Thoracic aorta (tissue), 2 donors: ENCODE measurements around the gene ABCA6. TPM values are rescaled to one million over a fixed set of nuclear protein-coding genes. Genes with fewer than 3 reads are reported as not detected.
"Not testable (repeated sequence)": the region's sequence is repeated elsewhere in the genome, so short reads cannot be mapped to it uniquely, and the experiment has no call there.

Experiments
- ATAC-seq: fragments of 150-250 bp; one replicate; pipeline ENCODE4 v1.8.0; 2017; ENCODE audit warnings: low read depth; ENCODE audit not compliant: insufficient number of reproducible peaks, low FRiP score
- DNase-seq: peaks from one replicate; pipeline ENCODE4 v3.0.0-alpha.2; 2020; ENCODE audit warnings: low spot score
- H3K27ac ChIP-seq, 2 donors: fragments of 200-600 bp; sonication (generic); 1 replicate in 1 of 2; 2 replicates in 1 of 2; pipeline ENCODE4 v1.5.1; 2016; ENCODE audit warnings: mild to moderate bottlenecking in 2 of 2, moderate library complexity in 2 of 2
- H3K27me3 ChIP-seq: fragments of 200-600 bp; sonication (generic); replicated peaks from 2 replicates; pipeline ENCODE4 v1.6.0; 2016; ENCODE audit warnings: mild to moderate bottlenecking; ENCODE audit not compliant: insufficient read depth
- H3K36me3 ChIP-seq: fragments of 200-600 bp; sonication (generic); one replicate; pipeline ENCODE4 v1.5.1; 2016
- H3K4me1 ChIP-seq, 2 donors: fragments of 200-600 bp; sonication (generic); 1 replicate in 1 of 2; 2 replicates in 1 of 2; pipeline versions ENCODE4 v1.5.1 to v1.6.0; 2016; ENCODE audit warnings: low read depth in 2 of 2, mild to moderate bottlenecking in 1 of 2; ENCODE audit not compliant: control insufficient read depth in 1 of 2
- H3K4me3 ChIP-seq: fragments of 200-600 bp; sonication (generic); 2 replicates; pipeline ENCODE4 v1.5.1; 2016; ENCODE audit warnings: mild to moderate bottlenecking
- H3K9me3 ChIP-seq: fragments of 200-600 bp; sonication (generic); 2 replicates; pipeline ENCODE4 v1.5.1; 2016
- CTCF ChIP-seq: fragments of 200-600 bp; sonication (generic); IDR thresholded peaks from one replicate; pipeline ENCODE4 v1.5.1; 2019; ENCODE audit warnings: antibody characterized with exemption
- total RNA-seq, 2 donors: library from RNA; depleted of rRNA; stranded (reverse); fragments of >200 nt; gene quantifications; one replicate each; pipeline versions ENCODE4 v1.1.0 to v1.2.3, GENCODE V29; 2016

Gene ABCA6
- total RNA-seq, 2 donors from 2014 or later: 38.5 to 43.3 TPM

GRCh38 chr17:69170377-69170776 is 28.7 kb upstream of the ABCA6 start:
- Histone ChIP-seq H3K27ac (no peak overlapping the region), H3K4me3 (no peak overlapping the region), H3K4me1 (no peaks in the 10 kb centered on the region), H3K9me3 (no peaks in the 10 kb centered on the region), H3K36me3 (no peaks in the 10 kb centered on the region), H3K27me3 (no peaks in the 10 kb centered on the region)
- DNase-seq: no peak
- ATAC-seq: no peak
- no peak for TF ChIP-seq CTCF

GRCh38 chr17:69168642-69169041 is 26.9 kb upstream of the ABCA6 start:
- not testable (repeated sequence) for H3K4me1 ChIP-seq, H3K27ac ChIP-seq, DNase-seq, H3K36me3 ChIP-seq, ATAC-seq, H3K27me3 ChIP-seq, H3K4me3 ChIP-seq, H3K9me3 ChIP-seq

- Histone ChIP-seq H3K4me3 (no peak overlapping the region), H3K4me1 (no peaks in the 10 kb centered on the region), H3K36me3 (no peaks in the 10 kb centered on the region), H3K9me3 (no peaks in the 10 kb centered on the region), H3K27ac (no peak overlapping the region), H3K27me3 (no peaks in the 10 kb centered on the region)
- TF ChIP-seq CTCF: no peak
- DNase-seq (no peak), ATAC-seq (no peak)
Observed at GRCh38 chr17:69166957-69167356, 25.3 kb upstream of the ABCA6 start.

- DNase-seq (no peak), ATAC-seq (no peak)
- Histone ChIP-seq H3K9me3 (no peaks in the 10 kb centered on the region), H3K27ac (no peak overlapping the region), H3K36me3 (no peaks in the 10 kb centered on the region), H3K4me3 (no peak overlapping the region), H3K27me3 (no peaks in the 10 kb centered on the region), H3K4me1 (no peaks in the 10 kb centered on the region)
- no peak for TF ChIP-seq CTCF
Observed at GRCh38 chr17:69164206-69164605, 22.5 kb upstream of the ABCA6 start.

GRCh38 chr17:69159418-69159817 is 17.7 kb upstream of the ABCA6 start:
- no peak for ATAC-seq
- TF ChIP-seq CTCF: no peak
- Histone ChIP-seq H3K4me3 (no peak overlapping the region), H3K9me3 (no peaks in the 10 kb centered on the region), H3K27me3 (no peaks in the 10 kb centered on the region), H3K36me3 (no peaks in the 10 kb centered on the region), H3K27ac (no peak overlapping the region), H3K4me1 (no peaks in the 10 kb centered on the region)
- DNase-seq: no peak

- Histone ChIP-seq H3K36me3 (no peaks in the 10 kb centered on the region), H3K27ac (no peak overlapping the region), H3K4me3 (no peak overlapping the region), H3K27me3 (no peaks in the 10 kb centered on the region), H3K9me3 (no peaks in the 10 kb centered on the region), H3K4me1 (no peaks in the 10 kb centered on the region)
- no peak for TF ChIP-seq CTCF
- DNase-seq: no peak
- ATAC-seq: no peak
Observed at GRCh38 chr17:69154267-69154666, 12.6 kb upstream of the ABCA6 start.
